Measurements from ENCODE around the gene DSE. TPM values are rescaled to one million over a fixed set of nuclear protein-coding genes. Genes with fewer than 3 reads are reported as not detected.
A peak's percentile ranks its signal among the peaks of the same experiment; 100 is the strongest.

DSE gene
- total RNA-seq, 1 donor from 2014 or later, result 32.5 TPM

GRCh38 chr6:116409756-116410155 is 39.0 kb downstream of the DSE start:
- no peak for DNase-seq (ENCODE audit: low read depth)

DNA sequence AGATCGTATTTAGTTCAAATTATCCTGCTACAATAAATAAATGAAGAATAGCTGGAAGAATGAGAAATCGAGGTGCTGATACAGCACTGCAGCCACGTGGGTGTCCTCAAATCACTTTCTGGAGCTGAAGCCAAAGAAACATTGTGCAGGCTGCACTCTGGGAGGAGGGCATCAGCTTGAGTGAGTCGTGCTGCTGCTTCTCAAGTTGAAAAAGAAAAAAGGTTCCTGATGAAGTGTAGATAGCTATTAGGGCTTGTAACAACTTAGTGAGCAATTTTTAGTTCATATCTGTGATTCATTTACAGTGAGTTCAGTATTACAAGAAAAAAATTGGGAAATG is 40.5 kb downstream of the DSE start:
- DNase-seq (ENCODE audit: low read depth), result peak; percentile 80

DNA sequence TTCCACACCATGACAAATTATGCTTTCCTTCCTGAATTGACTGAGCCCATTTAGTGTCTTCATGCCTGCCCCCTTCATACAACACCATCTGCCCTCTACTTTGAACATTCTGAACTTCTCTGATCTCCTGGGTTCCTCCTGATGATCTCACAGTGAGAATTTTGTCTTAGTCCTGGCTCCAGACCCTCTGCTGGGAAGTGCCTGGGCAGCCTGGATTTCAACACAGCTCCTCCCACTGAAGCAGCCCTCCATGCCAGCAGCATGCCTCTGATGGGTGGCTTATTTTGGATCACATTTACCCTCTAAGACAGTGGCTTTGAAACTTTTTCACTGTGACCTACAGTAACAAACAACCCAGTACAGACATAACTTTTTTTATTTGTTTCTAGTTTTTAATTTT is 41.5 kb downstream of the DSE start:
- peak; percentile 54 for DNase-seq (ENCODE audit: low read depth)

DNA sequence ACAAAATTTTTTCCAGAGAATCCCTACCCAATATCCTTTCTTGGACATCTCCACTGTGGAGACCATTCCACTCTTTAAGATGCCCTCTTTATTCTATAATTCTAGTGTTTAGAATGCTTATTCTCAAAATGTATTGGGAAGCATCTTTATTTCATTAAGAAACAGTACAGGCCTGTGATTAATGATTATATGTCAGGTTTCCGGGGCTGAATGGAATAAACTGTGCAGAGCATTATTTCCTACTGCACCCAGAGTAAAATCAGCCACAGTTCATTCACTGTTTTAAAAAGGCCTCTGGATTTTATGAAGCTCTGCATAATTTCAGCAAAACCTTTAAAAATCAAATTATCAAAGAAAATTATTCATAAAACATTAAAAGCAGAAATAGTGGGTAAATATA is 42.6 kb downstream of the DSE start:
- no peak for DNase-seq (ENCODE audit: low read depth)

GRCh38 chr6:116417661-116418060 is 46.9 kb downstream of the DSE start:
- no peak for DNase-seq (ENCODE audit: low read depth)

GRCh38 chr6:116419069-116419786 is 48.5 kb downstream of the DSE start:
- no peak for DNase-seq (ENCODE audit: low read depth)

GRCh38 chr6:116420341-116420740 is 49.6 kb downstream of the DSE start:
- DNase-seq (ENCODE audit: low read depth), result no peak

DNA sequence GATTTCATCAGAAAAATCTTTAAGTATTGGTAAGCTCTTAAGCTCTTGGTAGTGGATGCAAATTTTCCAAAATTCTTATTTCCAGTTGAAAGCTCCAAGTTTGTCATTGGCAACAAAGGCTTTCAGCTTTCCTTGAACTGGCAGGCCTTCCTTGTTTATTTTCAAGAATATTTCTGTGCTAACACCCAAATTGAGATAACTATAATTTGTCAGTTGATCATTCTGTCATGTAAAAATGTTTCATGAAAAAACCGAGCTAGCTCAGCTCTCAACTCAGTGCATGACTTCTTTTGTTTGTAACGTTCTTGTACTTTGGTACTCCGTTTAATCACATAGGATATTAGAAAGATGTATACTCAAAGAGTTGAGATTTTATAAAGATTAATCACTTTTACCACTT is 51.5 kb downstream of the DSE start:
- no peak for DNase-seq (ENCODE audit: low read depth)

GRCh38 chr6:116424001-116424400 is 53.3 kb downstream of the DSE start:
- peak; percentile 49 for DNase-seq (ENCODE audit: low read depth)

DNA sequence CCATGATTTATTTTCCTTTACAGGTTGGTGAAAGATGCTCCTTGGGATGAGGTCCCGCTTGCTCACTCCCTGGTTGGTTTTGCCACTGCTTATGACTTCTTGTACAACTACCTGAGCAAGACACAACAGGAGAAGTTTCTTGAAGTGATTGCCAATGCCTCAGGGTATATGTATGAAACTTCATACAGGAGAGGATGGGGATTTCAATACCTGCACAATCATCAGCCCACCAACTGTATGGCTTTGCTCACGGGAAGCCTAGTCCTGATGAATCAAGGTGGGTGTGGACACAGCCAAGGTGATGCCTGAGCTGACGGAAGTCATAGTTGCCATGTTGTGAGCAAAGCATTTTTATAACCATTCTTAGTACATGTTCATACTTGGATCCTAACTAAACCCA is 55.8 kb downstream of the DSE start:
- DNase-seq (ENCODE audit: low read depth), result no peak

GRCh38 chr6:116429111-116429510 is 58.4 kb downstream of the DSE start:
- peak; percentile 95 for DNase-seq (ENCODE audit: low read depth)

- no peak for DNase-seq (ENCODE audit: low read depth)
Observed at GRCh38 chr6:116430860-116431259, 60.1 kb downstream of the DSE start.

GRCh38 chr6:116431964-116432595 is 61.3 kb downstream of the DSE start:
- no peak for DNase-seq (ENCODE audit: low read depth)

DNA sequence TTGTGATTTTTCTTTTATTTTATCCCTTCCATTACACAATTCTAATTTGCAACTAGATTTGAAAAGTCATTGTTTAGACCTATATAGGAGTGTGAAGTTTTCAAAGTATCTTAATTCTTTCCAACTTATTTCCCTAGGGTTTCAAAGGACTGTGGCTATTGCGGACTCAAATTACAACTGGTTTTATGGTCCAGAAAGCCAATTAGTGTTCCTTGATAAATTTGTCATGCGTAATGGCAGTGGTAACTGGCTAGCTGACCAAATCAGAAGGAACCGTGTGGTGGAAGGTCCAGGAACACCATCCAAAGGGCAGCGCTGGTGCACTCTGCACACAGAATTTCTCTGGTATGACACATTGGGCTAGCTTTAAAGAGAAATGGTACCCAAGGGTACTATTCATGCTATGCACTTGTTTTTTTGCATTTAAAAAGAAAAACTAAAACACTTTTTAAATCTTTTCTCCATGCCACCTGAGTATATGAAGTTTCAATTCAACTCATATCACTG is 62.5 kb downstream of the DSE start:
- DNase-seq (ENCODE audit: low read depth), result no peak

DNA sequence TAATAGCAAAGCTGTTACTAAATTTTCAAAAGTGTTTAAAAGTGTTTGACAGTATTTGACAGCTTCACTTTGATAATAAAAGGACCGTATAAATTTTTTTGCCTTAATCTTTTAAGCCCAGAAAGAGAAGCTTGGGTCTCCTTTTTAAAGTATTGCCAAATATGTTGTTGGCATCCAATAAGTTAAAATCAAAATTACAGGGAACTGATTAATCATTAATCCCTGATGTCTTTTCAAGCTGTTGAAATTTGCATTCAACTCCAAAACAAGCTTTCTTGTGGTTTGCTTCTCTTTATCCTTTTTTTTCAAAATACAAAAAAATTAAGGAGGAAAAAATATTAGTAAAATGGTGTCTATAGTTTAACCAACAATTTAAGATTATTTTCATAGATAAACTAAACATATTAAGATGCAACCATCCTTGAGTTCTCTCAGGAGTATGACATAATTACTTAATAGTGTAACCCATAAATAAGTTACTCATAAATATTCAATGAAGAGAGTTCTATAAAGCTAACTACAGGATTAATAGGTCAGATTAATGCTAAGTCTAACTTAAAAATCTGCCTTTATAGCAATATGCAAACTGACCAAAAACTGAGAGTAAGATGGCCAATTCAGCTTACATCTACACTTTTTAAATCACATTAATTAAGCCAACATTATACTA is 63.4 kb downstream of the DSE start:
- no peak for DNase-seq (ENCODE audit: low read depth)

DNA sequence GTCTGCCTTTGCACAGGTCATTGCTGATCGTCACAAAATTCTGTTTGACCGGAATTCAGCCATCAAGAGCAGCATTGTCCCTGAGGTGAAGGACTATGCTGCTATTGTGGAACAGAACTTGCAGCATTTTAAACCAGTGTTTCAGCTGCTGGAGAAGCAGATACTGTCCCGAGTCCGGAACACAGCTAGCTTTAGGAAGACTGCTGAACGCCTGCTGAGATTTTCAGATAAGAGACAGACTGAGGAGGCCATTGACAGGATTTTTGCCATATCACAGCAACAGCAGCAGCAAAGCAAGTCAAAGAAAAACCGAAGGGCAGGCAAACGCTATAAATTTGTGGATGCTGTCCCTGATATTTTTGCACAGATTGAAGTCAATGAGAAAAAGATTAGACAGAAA is 65.8 kb downstream of the DSE start:
- no peak for DNase-seq (ENCODE audit: low read depth)

DNA sequence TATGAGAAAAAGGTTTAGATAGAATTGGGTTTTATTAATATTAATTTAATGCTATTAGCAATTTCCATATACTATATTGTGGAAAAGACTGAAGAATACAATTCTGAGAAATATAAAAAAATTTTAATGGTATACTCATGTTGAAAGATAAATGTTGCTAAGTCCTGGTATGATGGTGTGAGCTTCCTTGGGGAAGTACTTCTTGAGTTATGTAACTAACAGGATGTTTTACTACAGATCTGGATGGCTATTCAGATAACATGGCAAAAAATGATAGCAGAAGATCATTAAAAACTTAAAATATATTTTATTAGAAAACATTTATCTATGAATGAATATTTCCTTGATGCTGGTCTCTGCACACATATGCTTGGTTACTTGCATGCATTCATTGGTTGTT is 66.9 kb downstream of the DSE start:
- DNase-seq (ENCODE audit: low read depth), result no peak

- DNase-seq (ENCODE audit: low read depth), result peak; percentile 30
Observed at GRCh38 chr6:116438590-116439448, 68.1 kb downstream of the DSE start.

GRCh38 chr6:116439522-116440051 is 68.8 kb downstream of the DSE start:
- no peak for DNase-seq (ENCODE audit: low read depth)

- DNase-seq (ENCODE audit: low read depth), result no peak
Observed at GRCh38 chr6:116443105-116443504, 72.4 kb downstream of the DSE start.

GRCh38 chr6:116444092-116444491 is 73.3 kb downstream of the DSE start:
- no peak for DNase-seq (ENCODE audit: low read depth)

Measured in myocyte (in vitro differentiated cells).